GM23338 (cell line): ENCODE data around the gene MARK3. TPM values are rescaled to one million over a fixed set of nuclear protein-coding genes. Genes with fewer than 3 reads are reported as not detected.

Experiments
- ATAC-seq: fragments of 200-7000 bp; cut with Tn5 transposase; 3 replicates; pipeline ENCODE4 v1.9.1; 2020
- DNase-seq: peaks from one replicate; pipeline ENCODE4 v3.0.0-alpha.2; 2015; ENCODE audit warnings: low spot score
- H2AFZ ChIP-seq: fragments of 200-600 bp; sonication (generic); 2 replicates; pipeline ENCODE4 v1.8.0; 2016; ENCODE audit warnings: antibody characterized with exemption, mild to moderate bottlenecking, moderate library complexity
- H3F3A ChIP-seq: fragments of 200-600 bp; sonication (generic); replicated peaks from 2 replicates; pipeline ENCODE4 v1.8.0; 2017; ENCODE audit warnings: antibody characterized with exemption, mixed run types, low read depth
- H3K27ac ChIP-seq: fragments of 200-600 bp; sonication (generic); 2 replicates; pipeline ENCODE4 v1.6.1; 2016; ENCODE audit warnings: low read depth
- H3K27me3 ChIP-seq: fragments of 200-600 bp; sonication (generic); 2 replicates; pipeline ENCODE4 v1.8.0; 2016; ENCODE audit warnings: mild to moderate bottlenecking, mixed run types, moderate library complexity; ENCODE audit not compliant: insufficient read depth
- H3K36me3 ChIP-seq: fragments of 200-600 bp; sonication (generic); 2 replicates; pipeline ENCODE4 v1.8.0; 2016; ENCODE audit warnings: mild to moderate bottlenecking; ENCODE audit not compliant: insufficient read depth
- H3K4me1 ChIP-seq: fragments of 200-600 bp; sonication (generic); 2 replicates; pipeline ENCODE4 v1.8.0; 2016; ENCODE audit warnings: mild to moderate bottlenecking, moderate library complexity; ENCODE audit not compliant: insufficient read depth
- H3K4me2 ChIP-seq: fragments of 200-600 bp; sonication (generic); 2 replicates; pipeline ENCODE4 v1.7.1; 2017; ENCODE audit warnings: mixed run types
- H3K4me3 ChIP-seq: fragments of 200-600 bp; sonication (generic); 2 replicates; pipeline ENCODE4 v1.6.1; 2016; ENCODE audit warnings: mixed run types
- H3K79me2 ChIP-seq: fragments of 200-600 bp; sonication (generic); replicated peaks from 2 replicates; pipeline ENCODE4 v1.8.0; 2017; ENCODE audit warnings: mild to moderate bottlenecking; ENCODE audit not compliant: insufficient read depth
- H3K9me2 ChIP-seq: fragments of 200-600 bp; sonication (generic); 2 replicates; pipeline ENCODE4 v1.8.0; 2017; ENCODE audit not compliant: insufficient read depth
- H4K20me1 ChIP-seq: fragments of 200-600 bp; sonication (generic); replicated peaks from 2 replicates; pipeline ENCODE4 v1.8.0; 2017; ENCODE audit warnings: mild to moderate bottlenecking; ENCODE audit not compliant: insufficient read depth
- H3K27ac Mint-ChIP-seq: 2 replicates; pipeline ENCODE4 v1.8.0; 2020; ENCODE audit warnings: inconsistent platforms, mild to moderate bottlenecking, moderate library complexity, mixed read lengths
- H3K27me3 Mint-ChIP-seq: 3 replicates; pipeline ENCODE4 v1.8.0; 2022; ENCODE audit warnings: low read depth, mild to moderate bottlenecking, moderate library complexity, mixed read lengths, inconsistent platforms; ENCODE audit not compliant: insufficient read depth, poor library complexity
- H3K36me3 Mint-ChIP-seq: 3 replicates; pipeline ENCODE4 v1.8.0; 2021; ENCODE audit warnings: low read depth, mild to moderate bottlenecking, inconsistent platforms, moderate library complexity, mixed read lengths
- H3K4me1 Mint-ChIP-seq: 3 replicates; pipeline ENCODE4 v1.8.0; 2020; ENCODE audit warnings: mild to moderate bottlenecking, inconsistent platforms, mixed read lengths
- H3K4me3 Mint-ChIP-seq: 3 replicates; pipeline ENCODE4 v1.8.0; 2021; ENCODE audit warnings: moderate library complexity, mild to moderate bottlenecking, inconsistent platforms, mixed read lengths
- H3K9me3 Mint-ChIP-seq: 3 replicates; pipeline ENCODE4 v1.8.0; 2020; ENCODE audit warnings: moderate library complexity, mild to moderate bottlenecking, inconsistent platforms, mixed read lengths
- CREB1 ChIP-seq: fragments of 250-450 bp; sonication (Bioruptor Pico); IDR thresholded peaks from 2 replicates; pipeline ENCODE4 v1.5.0; 2020; ENCODE audit warnings: low read depth, mild to moderate bottlenecking, moderate library complexity
- CTCF ChIP-seq, 2 experiments: fragments of 200-600 bp in 1 of 2; sonication (generic) in 1 of 2; conservative IDR thresholded peaks; 2 replicates each; pipeline versions ENCODE4 v1.5.1 to v1.6.1; 2016 to 2017; ENCODE audit warnings: antibody characterized with exemption in 2 of 2, low read depth in 2 of 2, mild to moderate bottlenecking in 2 of 2, moderate library complexity in 1 of 2
- ETS1 ChIP-seq: IDR thresholded peaks from 2 replicates; pipeline ENCODE4 v1.6.1; 2016; ENCODE audit warnings: antibody characterized with exemption
- EZH2phosphoT487 ChIP-seq: fragments of 200-600 bp; sonication (generic); IDR thresholded peaks from one replicate; pipeline ENCODE4 v1.8.1; 2018; ENCODE audit warnings: antibody characterized with exemption; ENCODE audit not compliant: unreplicated experiment
- JUNB ChIP-seq: IDR thresholded peaks from one replicate; pipeline ENCODE4 v1.6.1; 2016; ENCODE audit warnings: antibody characterized with exemption; ENCODE audit not compliant: unreplicated experiment
- NANOG ChIP-seq: IDR thresholded peaks from 2 replicates; pipeline ENCODE4 v1.6.1; 2016; ENCODE audit warnings: antibody characterized with exemption, borderline replicate concordance
- POLR2AphosphoS5 ChIP-seq: IDR thresholded peaks from 2 replicates; pipeline ENCODE4 v1.6.1; 2016; ENCODE audit warnings: antibody characterized with exemption, low read depth
- STAT1 ChIP-seq: IDR thresholded peaks from one replicate; pipeline ENCODE4 v1.6.1; 2016; ENCODE audit warnings: antibody characterized with exemption; ENCODE audit not compliant: unreplicated experiment
- ZNF331 ChIP-seq: fragments of 250-450 bp; sonication (Bioruptor Pico); IDR thresholded peaks from 2 replicates; pipeline ENCODE4 v1.5.0; 2020; ENCODE audit warnings: low read depth, mild to moderate bottlenecking, moderate library complexity
- ZNF462 ChIP-seq: fragments of 250-450 bp; sonication (Bioruptor Pico); IDR thresholded peaks from 2 replicates; pipeline ENCODE4 v1.5.0; 2020; ENCODE audit warnings: mild to moderate bottlenecking, moderate library complexity
- polyA plus RNA-seq: library from polyadenylated mRNA; unstranded; fragments of >200 nt; fragmentation: Nextera tagmentation; extraction: Ambion mirVana; gene quantifications from 2 replicates; pipeline ENCODE4 v1.2.1, GENCODE V29; 2016
- total RNA-seq: library from RNA; depleted of rRNA; stranded (reverse); fragments of >200 nt; shearing (Covaris generic); gene quantifications from 2 replicates; pipeline ENCODE4 v1.2.3, GENCODE V29; 2014

MARK3 gene
- total and polyA plus RNA-seq, 2 experiments from 2014 or later, result 45.9 to 69.7 TPM

GRCh38 chr14:103548463-103549351 is 163.5 kb downstream of the MARK3 start:
- Mint-ChIP-seq H3K36me3 (no peaks in the 10 kb centered on the region), H3K4me1 (peaks cover 5% of the 10 kb centered on the region; the same call in 1 of the 3 replicates), H3K27ac (no peak overlapping the region), H3K27me3 (peaks cover 11% of the 10 kb centered on the region), H3K9me3 (no peaks in the 10 kb centered on the region), H3K4me3 (no peak overlapping the region)
- Histone ChIP-seq H3K27me3 (no peaks in the 10 kb centered on the region), H3K4me2 (no peak overlapping the region), H3K27ac (no peak overlapping the region), H3K4me3 (no peak overlapping the region), H3K36me3 (no peaks in the 10 kb centered on the region), H4K20me1 (no peaks in the 10 kb centered on the region), H3K9me2 (no peaks in the 10 kb centered on the region), H2AFZ (no peak overlapping the region), H3K79me2 (no peaks in the 10 kb centered on the region), H3F3A (no peaks in the 10 kb centered on the region), H3K4me1 (0 out of 2 replicates have a peak, but pooled peaks cover under 1% of the 10 kb centered on the region)
- DNase-seq (no peak), ATAC-seq (no peak)
- TF ChIP-seq ETS1 (no peak), CTCF (conservative IDR thresholded peaks at IDR 0.05; ENCODE audit: low read depth in 2 of 2) (no peak), EZH2phosphoT487 (no peak), POLR2AphosphoS5 (no peak), STAT1 (no peak), JUNB (no peak), ZNF462 (CRISPR knock-in tag) (no peak), NANOG (no peak), ZNF331 (CRISPR knock-in tag) (no peak), CREB1 (CRISPR knock-in tag) (no peak)
